Neutrophil (primary cell): ENCODE data around the gene KLRG1.

Experiments used
- H3K27ac ChIP-seq: fragments of 200-600 bp; sonication (generic); 2 replicates; pipeline ENCODE4 v1.5.1; 2016; ENCODE audit warnings: mild to moderate bottlenecking, moderate library complexity
- H3K27me3 ChIP-seq: fragments of 200-600 bp; sonication (generic); 2 replicates; pipeline ENCODE4 v1.6.0; 2016; ENCODE audit warnings: mild to moderate bottlenecking
- H3K36me3 ChIP-seq: fragments of 200-600 bp; sonication (generic); 2 replicates; pipeline ENCODE4 v1.5.1; 2017
- H3K4me1 ChIP-seq, 2 experiments: fragments of 200-600 bp in 1 of 2; sonication (generic) in 1 of 2; 1 replicate in 1 of 2; 2 replicates in 1 of 2; pipeline versions ENCODE4 v1.5.1 to v1.6.1; 2013 to 2016; ENCODE audit warnings: low read depth in 1 of 2, low read length in 1 of 2, mild to moderate bottlenecking in 1 of 2, moderate library complexity in 1 of 2; ENCODE audit not compliant: control insufficient read depth in 1 of 2, insufficient read depth in 1 of 2
- H3K4me3 ChIP-seq, 2 experiments: fragments of 200-600 bp in 1 of 2; sonication (generic) in 1 of 2; 1 replicate in 1 of 2; 2 replicates in 1 of 2; pipeline ENCODE4 v1.5.1; 2013 to 2016; ENCODE audit warnings: low read depth in 1 of 2, low read length in 1 of 2, mild to moderate bottlenecking in 1 of 2, moderate library complexity in 1 of 2
- H3K9me3 ChIP-seq: fragments of 200-600 bp; sonication (generic); 2 replicates; pipeline ENCODE4 v1.5.1; 2016
- TF ChIP-seq, protein P1 (sequence below): fragments of 200-600 bp; sonication (generic); IDR thresholded peaks from 2 replicates; pipeline ENCODE4 v1.5.1; 2016; ENCODE audit warnings: antibody characterized with exemption

KLRG1 gene

DNA sequence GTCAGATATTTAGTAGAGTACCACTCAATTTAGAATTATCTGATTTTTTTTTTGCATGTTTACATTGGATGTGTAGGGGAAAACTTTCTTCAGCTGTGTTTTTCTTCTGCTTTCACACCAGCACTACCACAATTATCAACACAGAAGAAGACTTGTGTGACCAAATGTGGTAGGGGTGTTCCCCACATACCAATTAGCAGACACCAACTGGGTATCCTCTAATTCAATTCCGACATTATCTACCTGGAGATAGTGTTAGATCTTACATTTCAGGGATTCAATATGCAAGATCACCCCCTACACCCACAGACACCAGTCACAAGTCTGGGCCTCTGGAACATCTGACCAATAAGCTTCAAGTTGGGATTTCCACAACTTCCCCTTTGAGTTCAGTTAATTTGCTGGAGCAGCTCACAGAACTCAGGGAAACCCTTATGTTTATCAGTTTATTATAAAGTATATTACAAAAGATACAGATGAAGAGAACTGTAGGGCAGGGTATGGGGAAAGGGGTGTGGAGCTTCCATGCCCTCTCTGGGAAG is 4.1 kb upstream of the KLRG1 start:
- no peaks in the 10 kb centered on the region for H3K36me3 ChIP-seq
- H3K4me1 ChIP-seq: peaks cover 11 to 24% of the 10 kb centered on the region in 2 experiments

GRCh38 chr12:8987163-8987562 is 2.2 kb upstream of the KLRG1 start:
- H3K27me3 ChIP-seq: no peaks in the 10 kb centered on the region
- peaks cover 11 to 30% of the 10 kb centered on the region in 2 experiments for H3K4me1 ChIP-seq
- TF ChIP-seq, protein P1, sequence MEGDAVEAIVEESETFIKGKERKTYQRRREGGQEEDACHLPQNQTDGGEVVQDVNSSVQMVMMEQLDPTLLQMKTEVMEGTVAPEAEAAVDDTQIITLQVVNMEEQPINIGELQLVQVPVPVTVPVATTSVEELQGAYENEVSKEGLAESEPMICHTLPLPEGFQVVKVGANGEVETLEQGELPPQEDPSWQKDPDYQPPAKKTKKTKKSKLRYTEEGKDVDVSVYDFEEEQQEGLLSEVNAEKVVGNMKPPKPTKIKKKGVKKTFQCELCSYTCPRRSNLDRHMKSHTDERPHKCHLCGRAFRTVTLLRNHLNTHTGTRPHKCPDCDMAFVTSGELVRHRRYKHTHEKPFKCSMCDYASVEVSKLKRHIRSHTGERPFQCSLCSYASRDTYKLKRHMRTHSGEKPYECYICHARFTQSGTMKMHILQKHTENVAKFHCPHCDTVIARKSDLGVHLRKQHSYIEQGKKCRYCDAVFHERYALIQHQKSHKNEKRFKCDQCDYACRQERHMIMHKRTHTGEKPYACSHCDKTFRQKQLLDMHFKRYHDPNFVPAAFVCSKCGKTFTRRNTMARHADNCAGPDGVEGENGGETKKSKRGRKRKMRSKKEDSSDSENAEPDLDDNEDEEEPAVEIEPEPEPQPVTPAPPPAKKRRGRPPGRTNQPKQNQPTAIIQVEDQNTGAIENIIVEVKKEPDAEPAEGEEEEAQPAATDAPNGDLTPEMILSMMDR: no peak
- no peaks in the 10 kb centered on the region for H3K36me3 ChIP-seq
- no peak overlapping the region for H3K4me3 ChIP-seq
- no peaks in the 10 kb centered on the region for H3K9me3 ChIP-seq
- no peak overlapping the region for H3K27ac ChIP-seq

More for the DNA sequence above, 4.1 kb upstream of the KLRG1 start:
- no peaks in the 10 kb centered on the region for H3K9me3 ChIP-seq
- no peak overlapping the region for H3K4me3 ChIP-seq
- H3K27ac ChIP-seq: no peak overlapping the region
- H3K27me3 ChIP-seq: no peaks in the 10 kb centered on the region
- TF ChIP-seq, protein P1: no peak

DNA sequence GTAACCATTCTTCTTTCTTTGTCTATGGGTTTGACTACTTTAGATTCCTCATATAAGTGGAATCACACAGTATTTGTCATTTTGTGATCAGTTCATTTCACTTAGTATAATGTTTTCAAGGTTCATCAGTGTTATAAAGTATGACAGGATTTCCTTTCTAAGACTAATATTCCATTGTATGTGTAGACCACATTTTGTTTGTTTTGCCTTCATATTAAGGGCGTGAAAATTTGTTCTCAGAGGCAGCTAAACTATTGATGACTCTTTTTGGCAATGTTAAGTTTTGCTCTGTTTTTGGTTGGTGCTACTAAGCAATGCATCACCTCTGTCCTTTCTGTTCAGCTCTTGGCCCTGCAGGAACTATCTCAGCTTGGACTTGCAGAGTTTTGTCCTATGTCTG is 1.7 kb upstream of the KLRG1 start:
- H3K27me3 ChIP-seq: no peaks in the 10 kb centered on the region
- peaks cover 11 to 30% of the 10 kb centered on the region in 2 experiments for H3K4me1 ChIP-seq
- H3K27ac ChIP-seq: no peak overlapping the region
- TF ChIP-seq, protein P1: no peak
- no peaks in the 10 kb centered on the region for H3K36me3 ChIP-seq
- no peak overlapping the region for H3K4me3 ChIP-seq
- no peaks in the 10 kb centered on the region for H3K9me3 ChIP-seq

DNA sequence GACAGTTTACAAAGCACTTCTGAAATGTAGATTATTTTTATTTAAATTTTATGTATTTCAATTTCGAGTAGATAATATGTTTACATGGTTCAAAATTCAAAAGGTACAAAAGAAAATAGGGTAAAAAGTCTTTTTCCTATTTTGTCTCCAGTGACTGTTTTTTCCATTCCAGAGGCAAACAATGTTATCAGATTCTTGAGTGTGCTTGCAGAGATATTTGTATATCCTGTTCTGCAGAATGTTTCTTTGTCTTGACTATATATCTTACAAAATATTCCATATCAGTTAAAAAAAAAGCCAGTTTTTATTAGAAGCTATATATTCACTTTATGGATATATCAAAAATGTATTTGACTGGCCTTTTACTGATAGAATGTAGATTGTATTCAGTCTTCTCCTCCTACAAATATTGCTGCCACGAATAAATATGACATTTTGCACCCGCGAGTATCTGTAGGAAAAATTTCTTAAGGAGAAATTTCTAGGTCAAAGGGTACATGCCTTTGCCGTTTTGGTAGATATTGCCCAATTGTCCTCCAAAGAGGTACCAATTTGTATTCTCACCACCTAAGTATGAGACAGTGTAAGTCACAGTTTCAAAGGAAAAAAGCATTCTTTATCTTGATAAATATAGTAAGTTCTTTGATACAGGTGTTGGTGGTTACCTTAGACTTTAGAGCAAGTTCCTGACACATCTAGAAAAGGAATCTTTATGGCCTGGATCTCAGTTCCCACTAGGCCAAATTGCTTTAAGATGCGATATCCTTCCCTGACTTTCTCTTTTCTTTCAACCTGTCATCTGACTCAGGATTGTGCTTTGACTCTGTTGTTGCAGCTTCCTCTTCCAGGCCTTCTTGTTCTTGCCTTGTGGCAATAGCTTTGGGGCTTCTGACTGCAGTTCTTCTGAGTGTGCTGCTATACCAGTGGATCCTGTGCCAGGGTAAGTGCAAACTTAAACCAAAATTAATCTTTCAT is 2.3 kb downstream of the KLRG1 start:
- TF ChIP-seq, protein P1: no peak
- no peaks in the 10 kb centered on the region for H3K27me3 ChIP-seq
- no peak overlapping the region for H3K4me3 ChIP-seq
- no peaks in the 10 kb centered on the region for H3K36me3 ChIP-seq
- peaks cover 11 to 30% of the 10 kb centered on the region in 2 experiments for H3K4me1 ChIP-seq
- H3K27ac ChIP-seq: no peak overlapping the region
- H3K9me3 ChIP-seq: no peaks in the 10 kb centered on the region

DNA sequence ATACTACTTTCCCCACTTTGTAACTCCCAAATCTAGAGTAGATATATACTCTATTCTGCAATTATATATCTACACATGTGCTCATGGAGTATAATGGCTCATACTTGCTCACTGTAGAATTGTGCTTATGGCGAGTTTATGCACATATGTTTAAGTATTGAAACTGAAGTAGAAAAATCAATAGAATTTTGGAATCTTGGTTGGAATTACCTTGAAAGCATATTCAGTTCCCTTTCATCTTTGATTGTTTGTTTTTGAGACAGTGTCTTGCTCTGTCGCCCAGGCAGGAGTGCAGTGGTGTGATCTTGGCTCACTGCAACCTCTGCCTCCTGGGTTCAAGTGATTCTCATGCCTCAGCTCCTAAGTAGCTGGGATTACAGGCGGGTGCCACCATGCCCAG is 4.5 kb downstream of the KLRG1 start:
- TF ChIP-seq, protein P1: no peak
- H3K4me1 ChIP-seq: peaks cover 6 to 16% of the 10 kb centered on the region in 2 experiments
- no peak overlapping the region for H3K4me3 ChIP-seq

More for the DNA sequence above, 4.5 kb downstream of the KLRG1 start:
- Histone ChIP-seq H3K36me3 (no peaks in the 10 kb centered on the region), H3K27ac (no peak overlapping the region), H3K27me3 (no peaks in the 10 kb centered on the region), H3K9me3 (no peaks in the 10 kb centered on the region)
